ENCODE results near the gene PI4K2A.

PI4K2A gene

GRCh38 chr10:97607095-97607636 is 33.3 kb upstream of the PI4K2A start:
- Histone ChIP-seq H3K36me3 (ENCODE audit: control insufficient read depth, insufficient read depth, low read length, severe bottlenecking) (no peaks in the 10 kb centered on the region), H3K4me1 (ENCODE audit: control insufficient read depth, insufficient read depth, low read length) (no peaks in the 10 kb centered on the region), H3K9ac (ENCODE audit: low read length) (no peak overlapping the region), H3K4me3 (ENCODE audit: low read length) (no peak overlapping the region), H3K27me3 (replicated peaks; ENCODE audit: control insufficient read depth, insufficient read depth, low read length) (no peaks in the 10 kb centered on the region), H3K9me3 (ENCODE audit: control insufficient read depth, low read length) (no peaks in the 10 kb centered on the region)
- no peak for DNase-seq (ENCODE audit: low read depth)

DNA sequence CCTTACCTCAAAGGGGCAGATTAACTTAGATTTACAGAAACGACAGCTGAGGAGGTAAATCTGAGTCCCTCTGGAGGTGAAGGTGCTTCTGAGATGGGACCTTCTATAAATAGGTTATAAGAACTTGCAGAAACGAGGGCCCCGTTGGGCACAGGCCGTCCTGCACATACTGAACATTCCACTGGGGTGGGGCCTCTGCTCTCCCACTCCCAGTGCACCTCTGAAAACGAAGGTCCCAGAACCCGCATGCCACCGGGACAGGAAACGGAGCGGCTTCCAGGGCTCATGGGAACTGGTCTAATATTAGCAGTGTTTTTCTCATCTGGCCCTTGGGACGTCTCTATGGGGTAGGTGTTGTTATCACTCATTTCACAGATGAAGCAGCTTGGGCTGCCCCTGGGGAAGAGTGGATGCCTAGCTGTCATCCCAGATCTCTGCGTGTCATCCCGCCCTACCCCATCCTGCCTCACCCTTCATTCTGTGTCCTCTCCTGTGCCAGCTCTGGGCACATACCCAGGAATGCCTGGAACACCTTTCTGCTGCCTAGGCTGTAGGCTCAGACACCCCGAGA is 31.4 kb upstream of the PI4K2A start:
- H3K9ac ChIP-seq (ENCODE audit: low read length) = no peak overlapping the region
- no peak for DNase-seq (ENCODE audit: low read depth)
- H3K36me3 ChIP-seq (ENCODE audit: control insufficient read depth, insufficient read depth, low read length, severe bottlenecking) = no peaks in the 10 kb centered on the region
- H3K9me3 ChIP-seq (ENCODE audit: control insufficient read depth, low read length) = no peaks in the 10 kb centered on the region
- no peak overlapping the region for H3K4me3 ChIP-seq (ENCODE audit: low read length)
- no peaks in the 10 kb centered on the region for H3K27me3 ChIP-seq (replicated peaks; ENCODE audit: control insufficient read depth, insufficient read depth, low read length)
- no peaks in the 10 kb centered on the region for H3K4me1 ChIP-seq (ENCODE audit: control insufficient read depth, insufficient read depth, low read length)

- Histone ChIP-seq H3K4me1 (ENCODE audit: control insufficient read depth, insufficient read depth, low read length) (no peaks in the 10 kb centered on the region), H3K36me3 (ENCODE audit: control insufficient read depth, insufficient read depth, low read length, severe bottlenecking) (no peaks in the 10 kb centered on the region), H3K9me3 (ENCODE audit: control insufficient read depth, low read length) (no peaks in the 10 kb centered on the region), H3K9ac (ENCODE audit: low read length) (no peak overlapping the region), H3K4me3 (ENCODE audit: low read length) (no peak overlapping the region), H3K27me3 (replicated peaks; ENCODE audit: control insufficient read depth, insufficient read depth, low read length) (no peaks in the 10 kb centered on the region)
- DNase-seq (ENCODE audit: low read depth) = no peak
Measured at GRCh38 chr10:97611473-97611872, 29.0 kb upstream of the PI4K2A start.

- Histone ChIP-seq H3K9me3 (ENCODE audit: control insufficient read depth, low read length) (no peaks in the 10 kb centered on the region), H3K27me3 (replicated peaks; ENCODE audit: control insufficient read depth, insufficient read depth, low read length) (no peaks in the 10 kb centered on the region), H3K4me1 (ENCODE audit: control insufficient read depth, insufficient read depth, low read length) (no peaks in the 10 kb centered on the region), H3K36me3 (ENCODE audit: control insufficient read depth, insufficient read depth, low read length, severe bottlenecking) (no peaks in the 10 kb centered on the region), H3K4me3 (ENCODE audit: low read length) (no peak overlapping the region), H3K9ac (ENCODE audit: low read length) (no peak overlapping the region)
- DNase-seq (ENCODE audit: low read depth) = peak; percentile 73
Measured at GRCh38 chr10:97612386-97612785, 28.1 kb upstream of the PI4K2A start.

- H3K9ac ChIP-seq (ENCODE audit: low read length) = no peak overlapping the region
- H3K9me3 ChIP-seq (ENCODE audit: control insufficient read depth, low read length) = no peaks in the 10 kb centered on the region
- no peaks in the 10 kb centered on the region for H3K27me3 ChIP-seq (replicated peaks; ENCODE audit: control insufficient read depth, insufficient read depth, low read length)
- H3K4me3 ChIP-seq (ENCODE audit: low read length) = no peak overlapping the region
- DNase-seq (ENCODE audit: low read depth) = no peak
- no peaks in the 10 kb centered on the region for H3K36me3 ChIP-seq (ENCODE audit: control insufficient read depth, insufficient read depth, low read length, severe bottlenecking)
- no peaks in the 10 kb centered on the region for H3K4me1 ChIP-seq (ENCODE audit: control insufficient read depth, insufficient read depth, low read length)
Measured at GRCh38 chr10:97618285-97618684, 22.2 kb upstream of the PI4K2A start.

- no peaks in the 10 kb centered on the region for H3K4me1 ChIP-seq (ENCODE audit: control insufficient read depth, insufficient read depth, low read length)
- no peak overlapping the region for H3K4me3 ChIP-seq (ENCODE audit: low read length)
- no peaks in the 10 kb centered on the region for H3K9me3 ChIP-seq (ENCODE audit: control insufficient read depth, low read length)
- H3K36me3 ChIP-seq (ENCODE audit: control insufficient read depth, insufficient read depth, low read length, severe bottlenecking) = no peaks in the 10 kb centered on the region
- no peak overlapping the region for H3K9ac ChIP-seq (ENCODE audit: low read length)
- DNase-seq (ENCODE audit: low read depth) = no peak
- H3K27me3 ChIP-seq (replicated peaks; ENCODE audit: control insufficient read depth, insufficient read depth, low read length) = no peaks in the 10 kb centered on the region
Measured at GRCh38 chr10:97618733-97619132, 21.7 kb upstream of the PI4K2A start.

DNA sequence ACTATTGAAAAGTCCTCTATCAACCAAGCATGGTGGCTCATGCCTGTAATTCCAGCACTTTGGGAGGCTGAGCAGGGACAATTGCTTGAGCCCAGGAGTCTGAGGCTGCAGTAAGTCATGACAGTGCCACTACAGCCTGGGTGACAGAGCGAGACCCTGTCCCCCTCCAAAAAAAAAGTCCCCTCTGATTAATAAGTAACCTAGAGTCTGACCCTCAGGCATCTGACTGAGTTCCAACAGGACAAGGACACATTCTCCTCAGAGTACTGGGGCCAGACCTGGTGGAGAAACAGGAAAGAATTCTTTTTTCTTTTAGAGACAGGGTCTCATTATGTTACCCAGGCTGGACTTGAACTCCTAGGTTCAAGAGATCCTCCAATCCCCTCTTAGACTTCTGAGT is 17.2 kb upstream of the PI4K2A start:
- no peaks in the 10 kb centered on the region for H3K27me3 ChIP-seq (replicated peaks; ENCODE audit: control insufficient read depth, insufficient read depth, low read length)
- H3K9ac ChIP-seq (ENCODE audit: low read length) = no peak overlapping the region
- no peaks in the 10 kb centered on the region for H3K9me3 ChIP-seq (ENCODE audit: control insufficient read depth, low read length)
- no peaks in the 10 kb centered on the region for H3K4me1 ChIP-seq (ENCODE audit: control insufficient read depth, insufficient read depth, low read length)
- no peak overlapping the region for H3K4me3 ChIP-seq (ENCODE audit: low read length)
- DNase-seq (ENCODE audit: low read depth) = no peak
- no peaks in the 10 kb centered on the region for H3K36me3 ChIP-seq (ENCODE audit: control insufficient read depth, insufficient read depth, low read length, severe bottlenecking)

- Histone ChIP-seq H3K9ac (ENCODE audit: low read length) (no peak overlapping the region), H3K4me3 (ENCODE audit: low read length) (no peak overlapping the region), H3K4me1 (ENCODE audit: control insufficient read depth, insufficient read depth, low read length) (no peaks in the 10 kb centered on the region), H3K27me3 (replicated peaks; ENCODE audit: control insufficient read depth, insufficient read depth, low read length) (no peaks in the 10 kb centered on the region), H3K36me3 (ENCODE audit: control insufficient read depth, insufficient read depth, low read length, severe bottlenecking) (no peaks in the 10 kb centered on the region), H3K9me3 (ENCODE audit: control insufficient read depth, low read length) (no peaks in the 10 kb centered on the region)
- DNase-seq (ENCODE audit: low read depth) = no peak
Measured at GRCh38 chr10:97627731-97628130, 12.7 kb upstream of the PI4K2A start.

GRCh38 chr10:97628228-97628627 is 12.2 kb upstream of the PI4K2A start:
- H3K9me3 ChIP-seq (ENCODE audit: control insufficient read depth, low read length) = no peaks in the 10 kb centered on the region
- no peaks in the 10 kb centered on the region for H3K4me1 ChIP-seq (ENCODE audit: control insufficient read depth, insufficient read depth, low read length)
- H3K36me3 ChIP-seq (ENCODE audit: control insufficient read depth, insufficient read depth, low read length, severe bottlenecking) = no peaks in the 10 kb centered on the region
- no peak overlapping the region for H3K4me3 ChIP-seq (ENCODE audit: low read length)
- no peak overlapping the region for H3K9ac ChIP-seq (ENCODE audit: low read length)
- H3K27me3 ChIP-seq (replicated peaks; ENCODE audit: control insufficient read depth, insufficient read depth, low read length) = no peaks in the 10 kb centered on the region
- no peak for DNase-seq (ENCODE audit: low read depth)

GRCh38 chr10:97629289-97629688 is 11.2 kb upstream of the PI4K2A start:
- H3K36me3 ChIP-seq (ENCODE audit: control insufficient read depth, insufficient read depth, low read length, severe bottlenecking) = no peaks in the 10 kb centered on the region
- no peaks in the 10 kb centered on the region for H3K4me1 ChIP-seq (ENCODE audit: control insufficient read depth, insufficient read depth, low read length)

DNA sequence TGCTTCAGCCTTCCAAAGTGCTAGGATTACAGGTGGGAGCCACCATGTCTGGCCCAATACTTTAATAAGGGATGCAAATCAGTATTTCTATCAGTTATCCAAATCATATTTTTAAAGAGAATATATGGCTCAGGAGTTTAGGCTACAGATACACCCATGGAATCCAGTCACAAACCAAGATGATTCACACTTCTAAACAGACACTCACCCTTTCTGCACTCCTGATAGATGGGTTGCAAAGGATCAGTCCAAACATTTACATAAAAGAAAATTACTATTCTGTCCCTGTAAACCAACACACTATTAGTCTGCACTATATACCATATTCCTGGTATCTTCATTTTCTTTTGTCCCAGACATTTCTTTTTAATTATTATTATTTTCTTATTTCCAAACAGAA is 9.4 kb upstream of the PI4K2A start:
- DNase-seq (ENCODE audit: low read depth) = no peak
- no peaks in the 10 kb centered on the region for H3K36me3 ChIP-seq (ENCODE audit: control insufficient read depth, insufficient read depth, low read length, severe bottlenecking)
- H3K4me1 ChIP-seq (ENCODE audit: control insufficient read depth, insufficient read depth, low read length) = no peaks in the 10 kb centered on the region
- no peaks in the 10 kb centered on the region for H3K9me3 ChIP-seq (ENCODE audit: control insufficient read depth, low read length)
- no peak overlapping the region for H3K4me3 ChIP-seq (ENCODE audit: low read length)
- H3K9ac ChIP-seq (ENCODE audit: low read length) = no peak overlapping the region
- H3K27me3 ChIP-seq (replicated peaks; ENCODE audit: control insufficient read depth, insufficient read depth, low read length) = no peaks in the 10 kb centered on the region

More at GRCh38 chr10:97629289-97629688, 11.2 kb upstream of the PI4K2A start:
- no peak overlapping the region for H3K9ac ChIP-seq (ENCODE audit: low read length)
- no peaks in the 10 kb centered on the region for H3K9me3 ChIP-seq (ENCODE audit: control insufficient read depth, low read length)
- no peaks in the 10 kb centered on the region for H3K27me3 ChIP-seq (replicated peaks; ENCODE audit: control insufficient read depth, insufficient read depth, low read length)
- DNase-seq (ENCODE audit: low read depth) = no peak
- H3K4me3 ChIP-seq (ENCODE audit: low read length) = no peak overlapping the region

Data from adipocyte (in vitro differentiated cells).